Fibroblast of skin of left quadriceps (primary cell): ENCODE data around the gene ECE1.

Experiments used
- DNase-seq, 2 experiments: peaks; one replicate each; pipeline ENCODE4 v3.0.0-alpha.2; 2013; ENCODE audit warnings: low read depth in 2 of 2

ECE1 gene

DNA sequence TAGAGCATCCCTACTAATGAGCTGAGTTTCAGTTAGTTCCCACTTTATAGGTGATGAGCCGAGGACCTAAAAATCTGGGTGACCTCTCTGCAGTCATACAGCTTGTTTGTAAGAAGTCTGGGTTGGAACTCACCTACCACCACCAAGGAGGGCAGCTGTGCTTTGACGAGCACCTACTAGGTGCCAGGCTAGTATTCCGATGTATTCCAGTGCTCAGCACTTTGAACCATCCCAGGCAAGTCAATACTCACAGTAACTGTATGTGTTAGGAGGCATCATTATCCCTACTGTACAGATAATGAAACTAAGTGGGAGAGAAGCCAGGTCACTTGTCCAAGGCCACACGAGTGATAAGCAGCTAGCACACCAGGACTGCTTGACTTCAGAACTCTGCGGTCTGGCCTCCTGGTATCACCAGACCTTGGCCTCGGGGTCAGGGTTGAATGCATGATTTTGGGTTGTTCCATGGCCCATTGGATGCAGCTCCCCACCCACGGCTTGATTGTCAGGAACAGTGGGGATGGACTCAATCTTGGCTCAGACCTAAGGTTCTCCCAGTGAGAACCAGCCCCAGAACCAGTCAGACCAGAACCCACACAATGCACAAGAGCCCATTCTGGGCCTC, 20.7 kb downstream of the ECE1 start:
- DNase-seq: no peak

DNA sequence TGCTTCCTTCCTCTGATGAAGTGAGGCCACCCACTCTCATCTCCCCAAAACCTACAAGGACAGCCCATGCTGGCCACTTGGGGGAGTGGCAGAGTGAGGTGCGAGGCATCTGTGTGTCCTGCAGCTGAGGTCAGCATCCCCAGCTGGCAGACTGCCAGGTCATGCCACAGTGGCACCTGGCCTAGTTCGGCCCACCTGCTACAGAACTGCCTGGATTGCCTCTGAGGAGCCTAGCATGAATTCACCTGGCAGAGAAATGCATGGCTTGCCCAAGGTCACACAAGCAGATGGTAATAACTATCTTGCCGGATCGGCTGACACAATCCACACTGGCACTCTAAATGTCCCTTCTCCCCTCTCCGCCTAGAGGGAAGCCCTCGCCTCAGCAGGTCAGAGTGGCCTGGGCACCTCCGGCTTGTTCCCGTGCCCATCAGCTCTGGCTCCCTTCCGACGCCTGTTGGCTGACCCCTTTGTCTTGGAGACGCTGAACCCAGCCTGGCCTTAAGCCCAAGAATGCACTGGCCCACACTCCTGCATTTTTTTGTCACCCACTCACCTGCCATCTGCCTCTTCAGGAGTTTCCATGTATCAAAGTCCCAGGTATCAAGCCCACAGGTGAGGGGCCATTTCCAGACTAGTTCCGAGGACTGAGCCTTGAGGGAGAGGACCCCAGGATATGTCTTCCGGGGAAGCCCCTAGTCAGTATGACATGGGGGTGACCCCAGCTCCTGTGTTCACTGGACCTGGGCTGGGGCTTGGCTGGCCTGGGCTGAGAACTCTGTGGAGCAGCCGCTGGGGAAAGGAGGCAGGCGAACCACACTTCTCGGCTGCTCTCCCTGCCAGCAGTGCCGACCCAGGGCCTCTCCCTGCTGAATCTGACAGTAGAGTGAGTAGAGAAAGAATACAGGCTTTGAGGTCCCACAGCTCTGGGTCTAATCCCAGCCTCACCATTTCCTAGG, 21.7 kb downstream of the ECE1 start:
- no peak for DNase-seq

DNA sequence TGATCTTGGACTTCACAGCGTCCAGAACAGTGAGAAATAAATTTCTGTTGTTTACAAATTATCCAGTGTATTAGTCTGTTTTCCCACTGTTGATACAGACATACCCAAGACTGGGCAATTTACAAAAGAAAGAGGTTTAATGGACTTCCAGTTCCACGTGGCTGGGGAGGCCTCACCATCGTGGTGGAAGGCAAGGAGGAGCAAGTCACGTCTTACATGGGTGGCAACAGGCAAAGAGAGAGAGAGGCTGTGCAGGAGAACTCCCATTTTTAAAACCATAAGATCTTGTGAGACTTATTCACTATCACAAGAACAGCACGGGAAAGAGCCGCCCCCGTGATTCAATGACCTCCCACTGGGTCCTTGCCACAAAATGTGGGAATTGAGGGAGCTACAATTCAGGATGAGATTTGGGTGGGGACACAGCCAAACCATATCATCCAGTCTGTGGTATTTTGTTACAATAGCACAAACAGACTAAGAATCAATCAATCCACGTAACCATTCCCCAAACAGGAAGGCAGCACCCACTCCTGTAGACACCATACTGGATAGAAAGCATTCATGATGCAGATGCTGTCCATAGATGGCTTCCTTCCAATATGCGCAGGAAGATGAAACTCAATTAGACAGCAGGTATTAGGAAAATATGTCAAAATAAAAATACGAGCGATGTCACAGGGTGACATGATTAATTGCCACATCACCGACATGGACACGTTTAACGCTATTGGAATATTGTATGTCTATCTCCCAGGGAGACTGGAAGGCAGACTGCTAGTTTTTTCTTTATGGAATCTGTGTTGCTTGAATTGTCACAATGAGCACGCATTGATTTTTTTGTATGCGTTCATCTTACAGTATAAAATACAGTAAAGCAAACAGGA, 22.8 kb downstream of the ECE1 start:
- DNase-seq: no peak

DNA sequence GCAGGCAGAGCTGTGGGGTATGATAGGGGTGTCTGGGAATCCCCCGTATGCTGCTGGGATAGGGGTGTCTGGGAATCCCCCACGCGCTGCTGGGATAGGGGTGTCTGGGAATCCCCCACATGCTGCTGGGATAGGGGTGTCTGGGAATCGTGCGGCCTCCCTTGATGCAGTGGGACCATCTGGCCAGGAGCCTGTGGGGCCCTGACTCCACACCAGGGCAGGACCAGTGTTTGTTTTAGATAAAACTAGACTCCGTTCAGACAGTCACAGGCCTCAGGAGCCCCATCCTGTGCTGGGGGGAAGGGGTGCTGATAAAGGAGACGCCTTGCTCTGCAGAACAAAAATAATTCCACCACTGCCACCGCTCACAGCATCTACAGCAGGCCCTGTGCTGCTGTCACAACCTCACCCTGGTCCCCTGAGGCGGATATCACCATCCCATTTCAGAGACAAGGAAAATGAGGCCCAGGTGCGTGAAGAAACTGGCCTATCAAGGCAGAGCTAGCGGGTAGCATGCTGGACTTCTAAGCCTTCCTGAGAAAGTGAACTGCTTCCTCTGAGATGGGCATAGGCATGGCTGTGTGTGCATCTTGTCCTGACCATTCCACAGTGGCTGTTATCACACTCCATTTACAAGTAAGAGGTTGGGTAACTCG, 24.0 kb downstream of the ECE1 start:
- DNase-seq: no peak

DNA sequence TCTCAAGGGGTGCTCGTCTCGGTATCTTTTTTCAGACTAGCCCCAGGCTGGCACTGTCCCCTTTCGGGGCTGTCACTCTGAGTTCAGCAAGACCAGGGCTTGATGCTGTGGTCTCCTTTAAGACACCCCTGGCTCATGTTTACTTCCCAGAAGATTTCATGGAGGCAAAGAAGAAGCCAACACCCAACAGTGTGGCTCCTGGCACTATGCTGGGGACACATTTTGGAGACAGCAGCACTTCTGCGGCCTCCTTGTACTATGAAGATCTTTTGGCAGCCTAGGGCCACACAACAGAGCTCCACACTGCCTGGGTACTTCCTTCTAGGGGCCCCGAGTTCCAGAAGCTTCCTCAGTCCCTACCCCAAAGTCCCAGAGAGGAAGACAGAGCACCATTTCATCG, 24.6 kb downstream of the ECE1 start:
- DNase-seq: no peak

DNA sequence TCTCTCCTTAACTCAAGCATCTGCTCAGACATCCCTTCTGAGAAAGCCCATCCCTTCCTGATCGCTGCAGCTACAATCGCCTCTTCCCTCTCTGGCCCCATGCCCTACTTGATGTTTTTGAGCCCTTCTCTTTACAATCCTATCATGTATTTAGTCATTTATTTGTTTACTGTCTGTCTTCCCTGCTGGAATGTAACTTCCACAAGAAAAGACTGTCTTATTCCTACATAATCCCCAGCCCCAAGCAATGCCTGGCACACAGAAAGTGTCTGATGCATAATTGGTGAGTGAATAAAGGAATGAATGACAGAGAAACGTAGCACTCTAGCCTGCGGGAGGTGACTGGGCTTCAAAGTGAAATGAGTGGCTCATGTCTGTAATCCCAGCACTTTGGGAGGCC, 25.4 kb downstream of the ECE1 start:
- DNase-seq: no peak

DNA sequence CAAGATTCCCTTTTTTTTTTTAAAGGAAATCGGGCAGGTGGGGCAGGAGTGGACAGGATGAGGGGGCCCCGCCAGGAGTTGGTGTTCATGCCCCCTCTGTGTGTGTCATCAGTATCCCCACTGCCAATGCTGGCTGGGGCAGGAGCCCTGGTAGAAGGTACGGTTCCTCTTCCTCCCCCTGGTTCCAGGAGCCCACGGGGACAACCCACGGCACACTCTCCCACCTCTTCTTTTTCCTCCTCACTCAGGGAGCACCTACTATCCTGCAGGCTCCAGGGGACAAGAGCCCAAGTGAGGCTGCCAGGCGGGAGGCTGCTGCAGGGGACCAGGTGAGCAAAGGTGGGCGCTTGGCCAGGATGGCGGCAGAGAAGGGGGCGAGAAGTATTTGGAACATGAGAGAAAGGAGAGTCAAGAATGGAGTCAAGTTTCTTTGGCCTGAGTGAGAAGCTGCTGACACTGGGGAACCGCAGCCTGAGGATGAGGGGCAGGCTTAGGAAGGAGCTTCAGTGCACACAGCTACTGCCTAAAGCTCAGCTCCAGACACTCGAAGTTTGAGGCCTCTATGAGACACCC, 26.5 kb downstream of the ECE1 start:
- no peak for DNase-seq

DNA sequence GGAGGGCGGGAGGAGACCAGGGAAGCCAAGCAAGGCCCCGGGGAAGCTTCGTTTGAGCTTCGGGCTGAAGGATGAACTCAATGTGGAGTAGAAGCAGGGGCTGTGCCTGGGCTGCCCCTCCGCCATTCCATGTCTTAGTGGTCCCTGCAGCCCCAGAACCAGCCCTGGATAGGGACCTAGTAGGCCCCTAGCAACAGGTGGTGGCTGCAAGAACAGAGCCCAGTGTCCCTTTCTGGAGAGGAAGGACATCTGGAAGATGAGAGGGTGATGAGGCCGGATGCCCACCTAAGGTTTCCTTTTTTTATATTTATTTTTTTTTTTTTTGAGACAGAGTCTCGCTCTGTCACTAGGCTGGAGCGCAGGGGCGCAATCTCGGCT, 27.2 kb downstream of the ECE1 start:
- no peak for DNase-seq

DNA sequence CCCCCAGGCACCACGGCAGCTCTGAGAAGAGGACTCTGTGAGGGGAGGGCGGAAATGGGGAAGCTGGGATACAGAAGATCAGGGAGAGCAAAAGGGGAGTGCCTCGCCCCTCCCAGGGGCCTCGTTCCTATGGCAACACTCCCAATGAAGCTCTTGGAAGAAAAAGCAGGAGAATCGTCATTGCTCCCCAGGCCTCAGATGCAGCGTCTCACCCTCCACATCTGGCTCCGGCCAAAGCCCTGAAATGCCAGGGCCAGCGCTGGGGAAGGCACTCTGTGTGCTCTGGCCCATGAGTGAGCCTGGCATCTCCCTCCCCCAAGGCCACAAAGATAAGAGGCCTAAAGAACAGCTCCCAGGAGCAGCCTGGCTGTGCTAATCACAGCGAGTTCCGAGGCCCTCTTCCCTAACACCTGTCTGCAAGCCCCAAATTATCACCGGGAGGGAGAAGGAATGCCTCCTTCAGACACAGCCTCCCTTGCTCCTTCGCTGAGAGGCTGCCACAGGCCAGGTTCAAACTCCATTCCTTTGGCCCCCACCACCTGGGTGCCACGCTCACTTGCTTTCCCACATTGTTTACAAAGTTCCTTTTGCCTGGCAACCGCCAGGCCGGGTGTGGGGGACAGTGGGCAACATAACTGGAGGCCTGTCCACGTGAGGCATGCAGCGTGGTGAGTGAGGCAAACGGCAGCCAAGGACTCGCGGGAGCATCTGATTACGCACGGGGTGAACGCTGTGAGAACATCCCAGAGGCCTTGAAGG, 27.8 kb downstream of the ECE1 start:
- peak; percentile 31 to 35 for DNase-seq

DNA sequence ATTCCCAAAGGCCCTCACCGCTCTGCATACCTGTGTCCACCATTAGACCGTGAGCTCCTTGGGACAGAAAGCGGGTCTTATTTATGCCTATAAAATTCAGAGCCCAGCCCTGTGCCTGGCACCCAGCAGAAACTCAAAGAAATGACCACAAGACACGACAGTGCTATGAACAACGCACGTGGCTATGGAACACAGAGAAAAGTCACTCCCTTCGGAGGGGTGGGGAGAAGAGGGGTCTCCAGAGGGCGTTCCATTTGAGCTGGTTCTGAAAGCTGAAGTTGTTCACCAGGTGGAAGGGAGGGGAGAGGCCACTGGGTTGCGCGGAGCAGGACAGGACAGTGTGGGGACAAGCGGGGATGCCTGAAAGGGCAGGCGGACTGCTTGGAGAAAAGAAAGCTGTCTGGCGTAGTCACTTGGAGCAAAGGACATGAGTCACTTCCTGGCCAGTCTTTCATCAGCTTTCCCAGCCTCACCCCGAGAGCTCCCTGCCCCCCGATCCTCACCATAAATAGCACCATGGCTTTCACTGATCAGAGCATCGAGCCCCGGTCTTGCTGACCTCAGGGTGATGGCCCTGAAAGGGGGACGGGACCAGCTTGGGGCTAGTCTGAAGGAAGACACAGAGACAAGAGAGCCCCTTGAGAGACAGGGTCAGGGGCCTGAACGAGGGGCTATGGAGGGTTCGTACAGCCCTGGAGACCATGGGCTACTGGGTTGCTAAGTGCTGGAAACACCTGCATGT, 28.5 kb downstream of the ECE1 start:
- peak; percentile 63 to 71 for DNase-seq

DNA sequence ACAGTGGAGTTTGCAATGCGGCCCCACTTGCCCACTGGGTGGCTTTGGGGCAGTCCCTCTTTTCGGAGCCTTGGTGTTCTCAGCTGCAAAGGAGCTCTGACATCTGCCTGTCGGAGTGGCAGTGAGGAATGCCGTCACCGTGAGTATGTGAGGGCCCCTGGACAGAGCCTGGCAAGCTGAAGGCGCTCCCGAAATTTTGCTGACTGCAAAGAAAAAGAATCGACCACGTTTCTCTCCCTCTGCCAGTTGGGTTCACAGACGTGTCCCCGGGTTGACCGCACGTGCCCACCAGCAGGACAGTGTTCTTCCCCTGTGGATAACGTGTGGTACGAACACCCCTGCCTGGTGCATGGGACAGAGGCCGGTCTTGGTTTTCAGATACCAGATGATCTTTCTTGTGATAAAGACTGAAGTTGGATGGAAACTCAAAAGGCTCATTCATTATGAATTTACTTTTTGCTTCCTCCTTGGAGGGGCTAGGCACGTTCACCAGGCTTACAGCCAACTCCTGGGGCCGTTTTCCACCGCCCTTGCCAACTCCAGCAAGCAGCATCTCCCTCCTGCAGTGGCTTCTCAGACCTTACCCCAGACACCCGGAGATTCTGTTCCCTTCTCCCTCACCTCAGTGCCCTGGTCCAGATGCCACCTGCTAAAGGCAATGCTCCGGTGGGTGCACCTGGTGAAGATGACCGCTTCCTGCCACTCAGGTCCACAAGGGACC, 29.7 kb downstream of the ECE1 start:
- DNase-seq: no peak

DNA sequence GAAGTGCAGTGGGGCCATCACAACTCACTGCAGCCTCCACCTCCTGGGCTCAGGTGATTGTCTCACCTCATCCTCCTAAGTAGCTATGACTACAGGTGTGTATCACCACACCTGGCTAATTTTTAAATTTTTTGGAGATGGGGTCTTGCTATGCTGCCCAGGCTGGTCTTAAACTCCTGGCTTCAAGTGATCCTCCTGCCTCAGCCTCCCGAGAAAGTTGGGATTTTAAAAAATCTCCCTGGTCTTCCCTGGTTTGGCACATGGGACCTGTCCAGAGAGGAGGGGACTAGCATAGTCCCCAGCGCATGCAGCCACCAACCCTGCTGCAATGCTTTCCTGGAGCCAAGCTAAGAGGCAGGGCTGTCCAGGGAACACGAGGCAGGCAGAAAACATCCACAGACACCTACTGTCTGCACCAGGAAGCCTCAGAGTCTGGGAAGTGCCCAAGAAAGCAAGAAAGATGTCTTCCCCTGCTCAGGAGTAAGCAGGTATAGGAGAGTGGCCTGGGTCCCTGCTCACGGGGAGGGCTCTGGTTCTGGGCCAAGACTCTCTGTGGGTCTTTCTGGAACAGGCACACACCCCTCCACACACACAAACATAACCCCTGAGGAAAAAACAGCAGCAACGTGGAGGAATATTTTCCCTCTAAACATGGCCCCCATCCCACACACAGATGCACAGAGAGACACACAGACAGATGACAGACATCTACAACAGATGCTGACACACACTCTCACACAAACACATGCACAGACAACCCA, 30.8 kb downstream of the ECE1 start:
- no peak for DNase-seq

DNA sequence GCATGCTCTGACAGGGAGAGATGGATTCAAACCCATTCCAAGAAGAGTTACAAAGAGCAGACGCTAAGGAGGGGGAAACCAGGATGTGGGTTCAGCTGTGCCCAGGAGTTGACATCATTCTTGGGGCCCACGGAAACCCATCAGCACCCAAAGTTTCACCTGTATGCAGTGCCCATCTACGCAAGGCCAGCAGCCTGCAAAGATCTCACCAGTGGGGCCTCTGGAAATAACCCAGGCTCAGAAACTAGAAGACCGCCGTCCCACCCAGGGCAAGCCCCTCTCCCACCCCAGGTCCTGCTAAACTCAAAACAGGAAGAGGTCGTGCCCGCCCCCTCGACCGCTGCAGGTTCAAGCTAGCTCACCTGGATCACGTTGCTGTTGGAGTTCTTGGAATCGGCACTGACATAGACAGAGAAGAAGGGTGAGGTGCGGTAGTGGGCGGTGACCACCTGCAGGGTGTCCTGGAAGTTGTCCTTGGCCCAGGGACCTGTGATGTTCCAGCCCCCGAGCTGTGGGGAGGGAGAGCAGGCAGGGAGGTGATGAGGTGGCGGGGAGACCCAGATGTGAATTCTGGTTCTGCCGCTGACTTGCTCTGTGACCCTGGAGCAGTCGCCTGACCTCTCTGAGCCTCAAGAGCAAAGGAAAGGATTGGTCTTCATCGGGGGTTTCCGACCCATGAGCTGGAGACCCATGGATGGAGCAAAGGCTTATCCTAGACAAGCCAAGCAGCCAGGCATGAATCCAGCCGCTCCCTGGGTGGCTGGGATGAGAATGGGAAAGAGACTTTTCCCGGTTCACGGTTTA, 31.7 kb downstream of the ECE1 start:
- no peak for DNase-seq

DNA sequence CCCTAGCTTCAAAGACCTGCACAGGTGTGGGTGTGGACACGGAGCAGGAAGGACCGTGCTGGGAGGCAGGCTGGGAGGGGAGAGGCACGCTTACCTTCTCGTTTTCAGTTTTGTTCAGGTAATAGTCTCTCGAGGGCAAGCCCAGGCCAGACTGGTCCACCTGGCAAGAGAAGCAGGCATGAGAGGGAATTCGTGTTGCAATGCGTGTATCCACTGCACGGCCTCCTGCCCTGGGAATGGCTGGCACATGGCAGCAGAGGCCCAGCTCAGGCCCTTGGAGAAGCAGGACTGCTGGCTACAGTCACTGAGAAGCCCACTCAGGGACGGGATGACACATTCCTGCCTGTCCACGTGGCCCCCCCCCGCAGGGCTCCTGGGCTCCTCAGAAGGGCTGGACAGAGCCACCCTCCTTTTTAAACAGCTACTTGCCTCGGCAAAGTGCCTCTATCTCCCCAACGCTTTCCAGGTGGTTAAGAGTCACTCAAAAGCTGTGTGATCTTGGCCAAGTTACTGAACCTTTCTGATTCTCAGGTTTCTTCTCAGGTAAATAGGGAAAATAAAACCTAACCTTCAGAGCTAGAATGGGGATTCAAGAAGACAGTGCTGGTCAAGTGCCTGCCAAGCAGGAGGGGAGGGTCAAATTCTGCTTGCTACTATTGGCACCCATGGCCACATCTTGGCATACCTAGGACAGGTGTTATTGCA, 32.7 kb downstream of the ECE1 start:
- DNase-seq: no peak

DNA sequence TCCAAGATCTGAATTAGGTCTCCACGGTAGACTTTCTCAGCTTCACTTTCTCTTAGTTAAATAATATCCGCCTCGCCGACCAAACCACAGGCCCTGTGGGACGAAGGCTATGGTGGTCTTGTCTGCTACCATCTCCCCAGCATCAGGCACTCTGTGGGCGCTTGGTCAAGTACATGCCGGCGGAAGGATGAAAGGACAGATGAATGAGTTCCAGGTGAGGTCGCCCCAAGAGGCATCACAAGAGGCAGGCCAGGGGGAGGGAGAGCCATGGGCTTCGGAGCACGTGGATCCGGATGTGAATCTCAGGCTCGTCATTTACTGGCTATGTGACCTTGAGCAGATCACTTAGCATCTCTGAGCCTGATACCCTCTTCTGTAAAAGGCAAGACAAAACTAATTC, 33.5 kb downstream of the ECE1 start:
- no peak for DNase-seq

DNA sequence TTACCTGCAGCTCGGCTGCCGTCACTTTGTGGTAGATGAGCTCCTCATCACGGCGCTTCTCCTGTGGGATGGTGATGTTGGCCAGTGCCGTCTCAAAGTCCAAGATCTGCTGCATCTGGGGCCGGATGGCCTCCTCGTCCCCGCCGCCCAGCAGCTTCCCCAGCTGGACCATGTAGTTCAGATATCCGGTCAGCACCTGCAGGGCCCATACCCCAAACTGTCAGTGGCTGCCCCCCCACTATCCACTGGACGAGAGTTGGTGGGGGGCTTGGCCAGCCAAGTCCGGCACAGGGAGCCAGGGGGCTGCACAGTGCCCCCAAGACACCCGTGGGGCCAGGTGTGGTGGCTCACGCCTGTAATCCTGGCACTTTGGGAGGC, 34.3 kb downstream of the ECE1 start:
- DNase-seq: no peak

DNA sequence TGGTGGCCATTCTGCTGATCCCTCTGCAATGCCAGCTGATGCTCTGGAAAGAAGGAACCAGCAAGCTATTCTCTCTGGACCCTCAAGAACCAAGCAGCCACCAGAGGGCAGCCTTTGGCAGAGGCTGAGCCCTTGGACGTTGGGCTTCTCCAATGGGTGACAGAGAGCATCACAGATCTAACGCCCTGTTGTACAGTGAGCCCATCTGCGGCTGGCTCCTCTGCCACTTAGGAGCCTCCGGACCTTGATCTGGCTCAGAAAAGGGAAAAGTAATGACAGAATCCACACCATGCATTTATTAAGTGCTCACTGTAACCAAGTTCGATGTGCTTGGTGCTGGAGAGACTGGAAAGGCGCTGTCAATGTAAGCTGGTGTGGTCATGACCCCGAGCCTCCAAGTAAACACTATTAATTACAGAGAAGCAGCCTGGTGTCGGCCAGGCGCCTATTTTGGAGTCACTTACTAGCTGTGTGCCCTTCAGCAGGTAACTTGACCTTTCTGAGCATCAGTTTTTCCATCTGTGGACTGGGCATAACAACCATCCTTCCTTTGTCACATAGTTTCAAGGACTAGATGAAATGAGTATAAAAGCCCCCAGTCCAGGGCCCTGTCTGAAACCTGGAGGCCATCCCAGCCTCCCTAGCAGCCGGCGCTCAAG, 34.9 kb downstream of the ECE1 start:
- DNase-seq: peak; percentile 63 to 65
